Measurements from ENCODE around the gene ATF6. TPM values are rescaled to one million over a fixed set of nuclear protein-coding genes. Genes with fewer than 3 reads are reported as not detected.

Gene ATF6
- total and polyA plus RNA-seq, 2 of the 8 experiments (the other 6 are each of a cell fraction or from before 2014, with no cell fraction given), result 4.6 to 10.0 TPM

- TF ChIP-seq CHD7 (IDR thresholded peaks at IDR 0.05; ENCODE audit: insufficient replicate concordance, low read length) (no peak), RBBP5 (IDR thresholded peaks at IDR 0.05; ENCODE audit: borderline replicate concordance, low read depth, low read length) (no peak), KDM5A (IDR thresholded peaks at IDR 0.05; ENCODE audit: low read length) (no peak), CEBPB (IDR thresholded peaks at IDR 0.05; ENCODE audit: low read depth, low read length) (no peak), POLR2A (IDR thresholded peaks at IDR 0.05; ENCODE audit: control extremely low read depth in 1 of 2, low read depth in 2 of 2, low read length in 2 of 2) (no peak), YY1 (IDR thresholded peaks at IDR 0.05; ENCODE audit: low read depth, low read length) (no peak), GABPA (IDR thresholded peaks at IDR 0.05; ENCODE audit: borderline replicate concordance, insufficient read depth, low read length) (no peak), CBX5 (IDR thresholded peaks at IDR 0.05; ENCODE audit: low read depth, low read length) (no peak), CHD2 (IDR thresholded peaks at IDR 0.05; ENCODE audit: low read length) (no peak), CTBP2 (IDR thresholded peaks at IDR 0.05; ENCODE audit: borderline replicate concordance, insufficient read depth, insufficient read length, low read length) (no peak), MAFK (IDR thresholded peaks at IDR 0.05; ENCODE audit: low read depth, low read length) (no peak), RFX5 (IDR thresholded peaks at IDR 0.05; ENCODE audit: borderline replicate concordance, low read depth, low read length) (no peak), CREB1 (IDR thresholded peaks at IDR 0.05) (no peak)
Measured at GRCh38 chr1:161956097-161956496, 190.0 kb downstream of the ATF6 start (continued).

Data from H1 (cell line).